ENCODE data around the gene CDKAL1. TPM values are rescaled to one million over a fixed set of nuclear protein-coding genes. Genes with fewer than 3 reads are reported as not detected.

CDKAL1 gene
- total RNA-seq, 2 experiments from 2014 or later: 23.5 to 26.9 TPM

- H3K4me3 Mint-ChIP-seq: no peak overlapping the region
- H3K9me3 Mint-ChIP-seq: no peaks in the 10 kb centered on the region
- no peaks in the 10 kb centered on the region for H3K36me3 Mint-ChIP-seq (ENCODE audit: low read depth)
- no peak for DNase-seq
- H3K27ac Mint-ChIP-seq: no peak overlapping the region
- H3K4me1 Mint-ChIP-seq: no peaks in the 10 kb centered on the region
- ChIA-PET POLR2A (no interaction called here), CTCF (no interaction called here)
- H3K27me3 Mint-ChIP-seq: no peaks in the 10 kb centered on the region
These were observed 239.6 kb downstream of the CDKAL1 start for GRCh38 chr6:20773822-20774221.

- Mint-ChIP-seq H3K4me3 (no peak overlapping the region), H3K4me1 (no peaks in the 10 kb centered on the region), H3K36me3 (ENCODE audit: low read depth) (peaks cover 1% of the 10 kb centered on the region), H3K9me3 (no peaks in the 10 kb centered on the region), H3K27ac (no peak overlapping the region), H3K27me3 (no peaks in the 10 kb centered on the region)
- ChIA-PET CTCF (no interaction called here), POLR2A (no interaction called here)
- no peak for DNase-seq
These were observed 241.7 kb downstream of the CDKAL1 start for GRCh38 chr6:20775981-20776380.

DNA sequence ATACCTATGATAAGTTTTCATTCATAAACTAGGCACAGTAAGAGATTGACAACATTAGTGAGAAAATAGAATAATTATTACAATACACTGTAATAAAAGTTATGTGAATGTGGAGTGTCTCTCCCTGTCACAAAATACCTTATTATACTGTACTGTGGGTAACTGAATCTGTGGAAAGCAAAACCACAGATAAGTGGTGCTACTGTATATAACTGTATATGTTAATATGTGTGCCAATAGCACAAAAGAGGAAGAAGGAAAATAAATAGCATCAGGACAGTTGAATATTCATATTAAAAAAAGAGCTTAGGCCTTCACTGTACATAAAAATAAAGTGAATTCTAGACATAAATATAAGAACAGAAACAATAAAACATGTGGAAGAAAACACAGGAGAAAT is 243.5 kb downstream of the CDKAL1 start:
- no peaks in the 10 kb centered on the region for H3K4me1 Mint-ChIP-seq
- H3K9me3 Mint-ChIP-seq: no peaks in the 10 kb centered on the region
- H3K27ac Mint-ChIP-seq: no peak overlapping the region
- POLR2A ChIA-PET: no interaction called here
- CTCF ChIA-PET: interaction anchor here (0.9 kb wide), 1 partner anchor 14 kb away, joined by 3 read pairs; no protein-coding TSS in a partner anchor
- H3K4me3 Mint-ChIP-seq: no peak overlapping the region
- no peak for DNase-seq
- H3K27me3 Mint-ChIP-seq: no peaks in the 10 kb centered on the region
- H3K36me3 Mint-ChIP-seq (ENCODE audit: low read depth): peaks cover 7% of the 10 kb centered on the region

GRCh38 chr6:20778459-20778858 is 244.2 kb downstream of the CDKAL1 start:
- CTCF ChIA-PET: no interaction called here
- Mint-ChIP-seq H3K27me3 (no peaks in the 10 kb centered on the region), H3K36me3 (ENCODE audit: low read depth) (peaks cover 11% of the 10 kb centered on the region), H3K27ac (no peak overlapping the region), H3K4me3 (no peak overlapping the region), H3K9me3 (no peaks in the 10 kb centered on the region), H3K4me1 (no peaks in the 10 kb centered on the region)
- POLR2A ChIA-PET: no interaction called here
- no peak for DNase-seq

- Mint-ChIP-seq H3K4me1 (no peaks in the 10 kb centered on the region), H3K36me3 (ENCODE audit: low read depth) (peaks cover 14% of the 10 kb centered on the region), H3K27ac (no peak overlapping the region), H3K9me3 (no peaks in the 10 kb centered on the region), H3K27me3 (no peaks in the 10 kb centered on the region), H3K4me3 (no peak overlapping the region)
- no peak for DNase-seq
- ChIA-PET POLR2A (no interaction called here), CTCF (no interaction called here)
These were observed 244.7 kb downstream of the CDKAL1 start for GRCh38 chr6:20778912-20779311.

DNA sequence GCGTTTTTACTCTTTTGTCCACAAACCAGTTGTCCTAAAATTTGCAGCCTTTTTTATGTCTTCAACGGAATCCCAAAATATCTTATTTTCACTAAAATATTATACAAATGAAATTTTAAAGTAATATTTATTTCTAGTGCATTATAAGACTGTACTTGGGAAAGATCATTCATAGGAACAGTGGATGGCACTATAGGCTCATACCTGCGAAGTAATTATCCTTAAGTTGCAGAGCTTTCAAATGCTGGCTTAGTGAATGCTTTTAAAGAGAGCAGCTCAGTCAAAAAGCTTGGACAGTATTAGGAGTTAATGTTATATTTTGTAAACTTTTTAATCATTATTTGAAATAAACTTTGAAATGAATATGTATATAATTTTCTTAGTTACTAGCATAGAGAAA is 254.9 kb downstream of the CDKAL1 start:
- Mint-ChIP-seq H3K9me3 (no peaks in the 10 kb centered on the region), H3K4me1 (no peaks in the 10 kb centered on the region), H3K27ac (no peak overlapping the region), H3K27me3 (no peaks in the 10 kb centered on the region), H3K4me3 (no peak overlapping the region), H3K36me3 (ENCODE audit: low read depth) (no peaks in the 10 kb centered on the region)
- CTCF ChIA-PET: interaction anchor here (1.5 kb wide), 1 partner anchor 12 kb away, joined by 4 read pairs; no protein-coding TSS in a partner anchor
- DNase-seq: no peak
- POLR2A ChIA-PET: no interaction called here

GRCh38 chr6:20790032-20790791 is 256.0 kb downstream of the CDKAL1 start:
- H3K36me3 Mint-ChIP-seq (ENCODE audit: low read depth): no peaks in the 10 kb centered on the region
- no peak overlapping the region for H3K27ac Mint-ChIP-seq
- POLR2A ChIA-PET: no interaction called here
- H3K4me3 Mint-ChIP-seq: no peak overlapping the region
- no peaks in the 10 kb centered on the region for H3K9me3 Mint-ChIP-seq
- DNase-seq: no peak
- no peaks in the 10 kb centered on the region for H3K4me1 Mint-ChIP-seq
- H3K27me3 Mint-ChIP-seq: no peaks in the 10 kb centered on the region
- CTCF ChIA-PET: interaction anchor here (0.5 to 1.5 kb wide), 3 partner anchors 9 to 971 kb away, joined by 3 to 4 read pairs (median 4); no protein-coding TSS in a partner anchor

- CTCF ChIA-PET: interaction anchor here (1.0 to 1.2 kb wide), 2 partner anchors 9 to 14 kb away, joined by 3 read pairs; no protein-coding TSS in a partner anchor
- no peaks in the 10 kb centered on the region for H3K9me3 Mint-ChIP-seq
- H3K4me1 Mint-ChIP-seq: no peaks in the 10 kb centered on the region
- H3K27ac Mint-ChIP-seq: no peak overlapping the region
- no peak for DNase-seq
- POLR2A ChIA-PET: no interaction called here
- no peaks in the 10 kb centered on the region for H3K36me3 Mint-ChIP-seq (ENCODE audit: low read depth)
- H3K27me3 Mint-ChIP-seq: no peaks in the 10 kb centered on the region
- no peak overlapping the region for H3K4me3 Mint-ChIP-seq
These were observed 256.8 kb downstream of the CDKAL1 start for GRCh38 chr6:20791074-20791473.

GRCh38 chr6:20791944-20792343 is 257.7 kb downstream of the CDKAL1 start:
- peaks cover 4% of the 10 kb centered on the region for H3K9me3 Mint-ChIP-seq
- no peak for DNase-seq
- no peak overlapping the region for H3K27ac Mint-ChIP-seq
- ChIA-PET POLR2A (no interaction called here), CTCF (interaction anchor here (1.0 kb wide), 1 partner anchor 14 kb away, joined by 3 read pairs; no protein-coding TSS in a partner anchor)
- H3K4me1 Mint-ChIP-seq: no peaks in the 10 kb centered on the region
- H3K4me3 Mint-ChIP-seq: no peak overlapping the region
- H3K27me3 Mint-ChIP-seq: no peaks in the 10 kb centered on the region
- peaks cover 4% of the 10 kb centered on the region for H3K36me3 Mint-ChIP-seq (ENCODE audit: low read depth)

GRCh38 chr6:20793174-20793573 is 258.9 kb downstream of the CDKAL1 start:
- no peaks in the 10 kb centered on the region for H3K4me1 Mint-ChIP-seq
- peaks cover 6% of the 10 kb centered on the region for H3K36me3 Mint-ChIP-seq (ENCODE audit: low read depth)
- peaks cover 4% of the 10 kb centered on the region for H3K9me3 Mint-ChIP-seq
- POLR2A ChIA-PET: no interaction called here
- CTCF ChIA-PET: no interaction called here
- no peak overlapping the region for H3K27ac Mint-ChIP-seq
- H3K4me3 Mint-ChIP-seq: no peak overlapping the region
- H3K27me3 Mint-ChIP-seq: no peaks in the 10 kb centered on the region
- no peak for DNase-seq

GRCh38 chr6:20797597-20797996 is 263.3 kb downstream of the CDKAL1 start:
- Mint-ChIP-seq H3K27ac (no peak overlapping the region), H3K27me3 (no peaks in the 10 kb centered on the region), H3K36me3 (ENCODE audit: low read depth) (peaks cover 6% of the 10 kb centered on the region), H3K9me3 (peaks cover 4% of the 10 kb centered on the region), H3K4me1 (no peaks in the 10 kb centered on the region), H3K4me3 (no peak overlapping the region)
- CTCF ChIA-PET: no interaction called here
- DNase-seq: no peak
- POLR2A ChIA-PET: no interaction called here

DNA sequence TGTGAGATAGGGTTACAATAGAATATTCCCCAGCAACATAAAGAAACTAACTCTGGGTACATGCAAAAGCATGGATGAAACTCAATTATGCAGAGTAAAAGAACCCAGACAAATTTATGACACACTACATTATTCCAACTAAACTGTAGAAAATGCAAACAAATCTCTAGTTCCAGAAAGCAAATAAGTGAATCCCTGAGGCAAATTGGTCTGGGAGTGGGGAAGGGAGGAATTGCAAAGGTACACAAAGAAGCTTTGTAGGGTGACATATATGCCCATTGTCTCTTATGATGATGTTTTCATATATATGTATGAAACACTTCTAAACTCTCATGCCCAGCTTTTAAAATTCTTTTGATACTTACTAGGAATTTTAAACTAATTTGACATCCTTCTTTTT is 266.0 kb downstream of the CDKAL1 start:
- POLR2A ChIA-PET: no interaction called here

GRCh38 chr6:20800653-20801052 is 266.4 kb downstream of the CDKAL1 start:
- H3K36me3 Mint-ChIP-seq (ENCODE audit: low read depth): peaks cover 6% of the 10 kb centered on the region
- no peak for DNase-seq
- H3K4me3 Mint-ChIP-seq: no peak overlapping the region
- ChIA-PET CTCF (no interaction called here), POLR2A (no interaction called here)
- H3K4me1 Mint-ChIP-seq: no peaks in the 10 kb centered on the region
- H3K27me3 Mint-ChIP-seq: no peaks in the 10 kb centered on the region
- peaks cover 4% of the 10 kb centered on the region for H3K9me3 Mint-ChIP-seq
- no peak overlapping the region for H3K27ac Mint-ChIP-seq

More for the DNA sequence above, 266.0 kb downstream of the CDKAL1 start:
- Mint-ChIP-seq H3K27ac (no peak overlapping the region), H3K27me3 (no peaks in the 10 kb centered on the region), H3K4me1 (no peaks in the 10 kb centered on the region), H3K36me3 (ENCODE audit: low read depth) (peaks cover 6% of the 10 kb centered on the region), H3K4me3 (no peak overlapping the region), H3K9me3 (peaks cover 4% of the 10 kb centered on the region)
- no peak for DNase-seq
- CTCF ChIA-PET: no interaction called here

GRCh38 chr6:20801595-20801994 is 267.3 kb downstream of the CDKAL1 start:
- H3K4me1 Mint-ChIP-seq: no peaks in the 10 kb centered on the region
- H3K27me3 Mint-ChIP-seq: no peaks in the 10 kb centered on the region
- H3K27ac Mint-ChIP-seq: no peak overlapping the region
- H3K36me3 Mint-ChIP-seq (ENCODE audit: low read depth): peaks cover 6% of the 10 kb centered on the region
- no peak overlapping the region for H3K4me3 Mint-ChIP-seq
- peaks cover 3% of the 10 kb centered on the region for H3K9me3 Mint-ChIP-seq
- no peak for DNase-seq
- CTCF ChIA-PET: no interaction called here
- POLR2A ChIA-PET: no interaction called here
